Activated CD8-positive, alpha-beta memory T cell treated with anti-CD3 and anti-CD28 coated beads for 48 hours (primary cell): ENCODE data around the gene TBC1D9.

Experiments
- DNase-seq, 3 experiments: peaks; one replicate each; pipeline ENCODE4 v3.0.0-alpha.2; 2020; ENCODE audit warnings: low read depth in 2 of 3, low spot score in 2 of 3

TBC1D9 gene

GRCh38 chr4:140695483-140695882 lies 60.7 kb downstream of the TBC1D9 start:
- DNase-seq = no peak

GRCh38 chr4:140693562-140693961 lies 62.6 kb downstream of the TBC1D9 start:
- no peak for DNase-seq

- DNase-seq = no peak
Measured at GRCh38 chr4:140691369-140691768, 64.8 kb downstream of the TBC1D9 start.

DNA sequence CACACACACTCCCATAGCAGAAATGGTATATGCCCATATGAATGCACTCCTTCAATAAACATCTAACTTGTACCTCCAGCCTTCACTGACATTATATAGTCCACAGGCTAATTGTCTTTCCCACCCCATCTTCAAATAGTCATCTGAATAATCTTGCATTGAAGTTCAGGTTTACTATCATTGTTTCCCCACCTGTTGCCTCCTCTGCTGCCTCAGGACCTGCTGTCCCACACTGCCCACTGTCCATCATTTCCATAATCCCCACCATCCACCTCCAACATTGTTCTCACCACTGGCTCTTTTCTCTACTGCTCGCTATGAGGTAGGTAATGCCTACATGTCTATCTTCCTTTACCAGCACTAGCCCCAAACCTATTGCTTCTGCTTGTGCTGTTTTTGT lies 66.1 kb downstream of the TBC1D9 start:
- no peak for DNase-seq

GRCh38 chr4:140689623-140690022 lies 66.6 kb downstream of the TBC1D9 start:
- DNase-seq = no peak

DNA sequence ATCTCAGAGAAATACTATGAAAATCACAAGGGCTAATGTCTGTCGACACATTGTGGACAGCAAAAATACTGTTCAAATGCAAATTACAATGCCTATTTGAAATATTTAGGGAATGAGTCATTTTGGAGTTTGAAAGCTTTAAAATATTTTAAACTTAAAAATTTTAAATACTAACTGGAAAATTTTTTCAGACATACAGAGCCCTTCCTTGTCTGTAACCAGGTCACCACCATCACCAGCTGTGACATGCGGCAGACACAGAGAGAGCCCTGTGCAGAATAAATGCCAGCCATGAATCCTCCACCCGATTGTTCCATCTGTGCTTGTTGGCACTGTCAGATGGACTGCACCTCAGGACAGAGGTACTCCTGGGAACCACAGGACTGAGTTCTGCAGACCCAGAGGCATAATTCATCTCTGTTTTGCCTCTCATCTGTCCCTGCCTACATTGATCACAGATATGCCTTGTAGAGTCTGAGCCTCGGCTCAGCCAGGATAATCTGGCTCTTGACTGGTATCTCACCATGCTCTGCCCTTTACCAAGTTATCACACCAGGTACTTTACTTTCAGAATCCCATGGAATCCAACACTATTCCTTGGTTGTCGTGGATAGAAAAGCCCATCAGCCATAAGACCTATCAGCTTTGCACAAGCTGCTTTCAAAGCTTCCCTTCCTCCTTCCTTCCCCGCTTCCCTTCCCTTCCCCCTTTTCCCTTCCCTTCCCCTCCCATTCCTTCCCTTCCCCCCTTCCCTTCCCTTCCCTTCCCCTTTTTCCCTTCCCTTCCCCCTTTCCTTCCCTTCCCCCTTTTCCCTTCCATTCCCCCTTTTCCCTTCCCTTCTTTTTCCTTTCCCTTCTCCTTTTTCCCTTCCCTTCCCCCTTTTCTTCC lies 67.2 kb downstream of the TBC1D9 start:
- DNase-seq = no peak

DNA sequence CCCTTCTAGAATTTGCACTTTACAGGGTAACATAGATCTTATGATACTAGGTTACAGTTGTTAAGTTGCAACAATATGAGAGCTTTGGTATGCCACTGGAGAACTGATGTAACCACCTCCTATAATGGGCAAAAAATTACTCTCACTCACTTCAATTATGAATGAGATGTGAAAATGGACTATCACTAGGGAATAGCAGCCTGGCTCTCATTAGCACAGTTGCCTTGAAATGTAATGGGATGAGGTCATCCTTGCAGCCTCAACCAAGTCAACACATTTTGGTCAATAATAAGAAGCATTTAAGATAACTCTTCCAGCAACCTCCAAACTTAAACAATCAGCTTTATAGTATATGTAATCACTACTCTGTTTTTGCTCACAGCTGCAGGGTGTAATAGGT lies 69.4 kb downstream of the TBC1D9 start:
- no peak for DNase-seq

- DNase-seq = no peak
Measured at GRCh38 chr4:140684314-140684713, 71.9 kb downstream of the TBC1D9 start.

GRCh38 chr4:140681201-140681600 lies 75.0 kb downstream of the TBC1D9 start:
- DNase-seq = no peak

- DNase-seq = no peak
Measured at GRCh38 chr4:140680686-140681085, 75.5 kb downstream of the TBC1D9 start.

DNA sequence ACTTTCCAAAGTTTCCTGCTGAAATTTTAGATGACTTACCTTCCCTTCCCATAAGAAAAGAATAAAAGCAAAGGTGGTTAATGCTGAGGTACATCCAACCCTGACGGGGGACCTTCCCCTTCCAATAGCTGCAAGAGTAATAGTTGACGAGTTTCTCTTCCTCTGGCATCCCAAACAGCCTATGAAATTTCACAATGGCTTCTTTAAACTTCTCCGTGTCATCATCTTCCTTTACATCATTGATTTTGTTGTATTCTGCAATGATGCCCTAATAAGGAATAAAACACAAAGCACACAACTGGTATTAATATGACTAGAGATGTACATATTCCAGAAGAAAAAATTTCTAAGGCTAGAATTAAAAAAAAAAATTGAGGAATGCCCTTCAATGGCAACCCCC lies 76.6 kb downstream of the TBC1D9 start:
- no peak for DNase-seq

- no peak for DNase-seq
Measured at GRCh38 chr4:140675599-140676231, 80.5 kb downstream of the TBC1D9 start.

DNA sequence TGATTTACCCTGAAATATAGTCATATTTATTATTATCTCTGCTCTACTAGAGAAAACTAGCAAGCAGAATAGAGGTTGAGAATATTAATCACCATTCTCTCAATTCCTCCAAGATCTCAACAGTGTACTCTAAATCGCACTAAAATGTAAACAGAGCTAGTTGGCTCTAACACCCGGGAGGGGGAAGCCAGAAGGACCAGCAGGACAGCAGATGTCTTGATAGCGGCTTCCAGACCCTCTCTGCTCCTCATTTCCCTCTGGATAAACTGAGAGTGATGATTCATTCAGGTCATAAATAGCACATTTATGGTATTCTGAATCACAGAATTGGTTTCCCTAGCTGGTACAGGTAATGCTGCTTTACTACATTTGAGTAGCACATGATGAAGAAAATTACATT lies 82.5 kb downstream of the TBC1D9 start:
- DNase-seq = no peak

- DNase-seq = no peak
Measured at GRCh38 chr4:140672416-140672815, 83.8 kb downstream of the TBC1D9 start.

DNA sequence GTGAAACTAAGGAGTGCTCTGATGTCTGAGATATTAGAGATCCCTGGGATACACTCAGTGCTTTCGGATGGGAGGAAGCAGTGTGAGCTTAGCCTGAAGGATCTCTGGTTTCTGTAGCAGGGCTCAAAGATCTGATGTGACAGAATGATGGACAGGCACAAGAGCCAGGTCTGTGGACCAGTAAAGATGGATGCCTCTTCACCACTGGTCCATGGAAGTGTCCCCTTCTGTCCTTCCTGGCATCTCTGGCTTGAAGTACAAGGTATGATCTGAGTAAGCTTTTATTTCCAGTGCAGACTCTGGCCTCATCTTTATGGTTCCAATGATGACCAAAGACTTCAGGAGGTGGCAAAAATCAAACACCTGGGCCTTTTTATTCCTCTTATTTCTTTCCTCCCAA lies 88.1 kb downstream of the TBC1D9 start:
- DNase-seq = no peak

- no peak for DNase-seq
Measured at GRCh38 chr4:140666889-140667614, 89.1 kb downstream of the TBC1D9 start.

- no peak for DNase-seq
Measured at GRCh38 chr4:140662082-140662869, 93.9 kb downstream of the TBC1D9 start.

GRCh38 chr4:140661550-140661949 lies 94.6 kb downstream of the TBC1D9 start:
- DNase-seq = no peak

DNA sequence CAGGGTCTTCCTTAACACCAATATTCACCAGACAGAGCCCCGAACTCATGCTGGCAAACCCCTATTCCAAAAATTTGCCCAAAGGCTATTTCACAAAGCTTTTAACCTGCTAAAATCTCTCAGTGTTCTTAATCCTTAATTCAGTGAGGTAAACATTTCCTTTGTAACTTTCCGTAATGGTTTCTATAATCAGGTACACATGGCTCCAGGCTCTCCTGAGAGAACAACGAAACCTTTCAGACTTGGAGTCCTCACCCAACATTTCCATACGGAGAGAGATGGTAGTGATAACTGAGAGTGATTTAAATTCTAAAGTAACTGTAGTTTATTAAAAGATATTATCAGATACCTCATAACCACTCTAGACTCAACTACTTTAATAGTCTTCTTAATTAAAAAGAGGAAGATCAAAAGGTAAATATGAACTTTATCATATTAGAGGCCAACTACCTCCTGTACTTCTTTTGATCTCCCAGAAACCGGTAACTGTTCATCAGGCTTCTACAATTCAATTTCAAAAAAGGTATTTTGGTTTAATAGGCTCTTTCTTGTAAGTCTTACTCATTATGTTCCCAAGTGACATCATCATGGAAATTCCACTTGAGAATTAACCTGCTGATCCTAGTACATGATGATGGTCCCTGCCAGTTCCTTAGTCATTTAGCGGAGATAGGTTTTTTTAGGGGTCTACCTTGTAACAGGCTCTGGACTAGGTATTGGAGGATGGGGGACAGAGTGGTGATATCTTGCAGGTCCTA lies 96.1 kb downstream of the TBC1D9 start:
- no peak for DNase-seq

DNA sequence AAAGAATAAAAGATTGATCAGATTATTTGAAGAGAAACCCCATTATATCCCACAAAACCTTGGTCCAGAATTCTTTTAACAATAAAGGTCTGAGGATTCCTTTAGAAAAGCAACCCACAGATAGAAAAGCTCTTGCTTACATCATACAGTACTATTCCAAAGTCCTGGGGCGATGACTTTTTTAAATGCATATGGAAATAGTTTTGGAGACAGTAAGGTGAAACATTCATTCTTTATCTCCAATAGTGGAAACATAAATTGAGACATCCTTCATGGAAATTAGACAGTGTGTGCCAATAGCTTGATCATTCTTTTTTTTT lies 101.7 kb downstream of the TBC1D9 start:
- no peak for DNase-seq
